ENCODE results near the gene ALOXE3.

DNA sequence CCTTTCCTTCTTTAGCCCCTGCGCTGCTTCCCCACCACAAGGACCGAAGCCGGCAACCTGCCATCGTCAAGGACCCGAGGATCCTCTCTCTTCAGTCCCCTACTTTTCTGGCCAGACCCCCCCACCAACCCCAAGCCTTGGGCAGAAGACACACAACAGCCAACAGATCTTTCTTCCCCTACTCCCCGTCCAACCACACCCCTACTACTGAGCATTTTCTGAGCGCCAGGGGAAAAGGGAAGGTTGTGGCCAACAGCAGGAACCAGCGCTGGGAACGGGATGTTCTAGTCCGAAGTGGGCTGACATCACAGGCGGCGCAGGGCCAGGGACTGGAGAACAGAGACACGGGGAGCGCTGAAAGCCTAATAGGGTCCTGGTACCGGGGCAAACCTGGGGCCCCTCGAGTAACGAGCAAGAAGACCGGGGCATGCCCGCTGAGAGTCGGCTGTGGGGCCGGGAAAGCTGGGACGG lies 33.4 kb upstream of the ALOXE3 start:
- TF ChIP-seq, protein P1, sequence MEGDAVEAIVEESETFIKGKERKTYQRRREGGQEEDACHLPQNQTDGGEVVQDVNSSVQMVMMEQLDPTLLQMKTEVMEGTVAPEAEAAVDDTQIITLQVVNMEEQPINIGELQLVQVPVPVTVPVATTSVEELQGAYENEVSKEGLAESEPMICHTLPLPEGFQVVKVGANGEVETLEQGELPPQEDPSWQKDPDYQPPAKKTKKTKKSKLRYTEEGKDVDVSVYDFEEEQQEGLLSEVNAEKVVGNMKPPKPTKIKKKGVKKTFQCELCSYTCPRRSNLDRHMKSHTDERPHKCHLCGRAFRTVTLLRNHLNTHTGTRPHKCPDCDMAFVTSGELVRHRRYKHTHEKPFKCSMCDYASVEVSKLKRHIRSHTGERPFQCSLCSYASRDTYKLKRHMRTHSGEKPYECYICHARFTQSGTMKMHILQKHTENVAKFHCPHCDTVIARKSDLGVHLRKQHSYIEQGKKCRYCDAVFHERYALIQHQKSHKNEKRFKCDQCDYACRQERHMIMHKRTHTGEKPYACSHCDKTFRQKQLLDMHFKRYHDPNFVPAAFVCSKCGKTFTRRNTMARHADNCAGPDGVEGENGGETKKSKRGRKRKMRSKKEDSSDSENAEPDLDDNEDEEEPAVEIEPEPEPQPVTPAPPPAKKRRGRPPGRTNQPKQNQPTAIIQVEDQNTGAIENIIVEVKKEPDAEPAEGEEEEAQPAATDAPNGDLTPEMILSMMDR (IDR thresholded peaks at IDR 0.05; ENCODE audit: low read length), result no peak
- TF ChIP-seq EZH2 (IDR thresholded peaks at IDR 0.05; ENCODE audit: borderline replicate concordance, low read length), result no peak
